ENCODE results near the gene TBL1X.

GRCh38 chrX:9542106-9542760 is 77.4 kb downstream of the TBL1X start:
- TF ChIP-seq CTCF (conservative IDR thresholded peaks at IDR 0.05) (no peak), ZFX (IDR thresholded peaks at IDR 0.05) (no peak)
